Measurements from ENCODE around the gene LRP4. TPM values are rescaled to one million over a fixed set of nuclear protein-coding genes. Genes with fewer than 3 reads are reported as not detected.

LRP4 gene
- total and polyA plus RNA-seq, 2 of the 8 experiments (the other 6 are each of a cell fraction or from before 2014, with no cell fraction given): 5.4 to 22.1 TPM

DNA sequence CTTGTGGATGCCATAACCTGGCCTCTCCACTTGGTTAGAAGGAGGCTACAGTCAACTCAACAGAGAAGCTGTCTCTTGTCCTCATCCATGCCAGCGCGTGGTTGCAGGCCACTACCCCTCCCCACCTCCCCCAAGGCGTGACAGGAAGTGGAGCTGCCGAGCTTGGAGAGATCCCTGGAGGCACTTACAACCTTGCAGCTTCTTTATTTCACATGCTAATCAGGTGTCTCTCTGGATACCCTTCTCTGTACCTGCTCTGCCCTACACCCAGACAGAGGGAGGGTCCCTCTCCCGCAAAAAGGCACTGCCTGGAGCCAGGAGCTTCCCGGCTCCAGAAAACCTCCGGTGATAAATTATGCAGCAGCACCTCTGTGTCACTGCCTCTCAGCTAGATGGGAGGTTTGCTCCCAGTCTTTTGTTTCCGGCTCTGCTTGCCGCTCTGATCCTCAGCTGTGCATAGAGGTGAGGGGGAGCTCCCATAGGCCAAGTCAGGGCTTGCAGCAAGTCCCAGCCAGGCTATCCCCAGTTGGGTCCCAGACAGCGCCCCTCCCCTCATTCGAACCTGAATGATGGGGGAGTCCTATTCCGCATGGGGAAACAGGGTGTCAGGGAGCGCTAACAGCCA is 5.7 kb downstream of the LRP4 start (continued):
- TF ChIP-seq GABPA (IDR thresholded peaks at IDR 0.05; ENCODE audit: borderline replicate concordance, insufficient read depth, low read length) (no peak), CREB1 (IDR thresholded peaks at IDR 0.05) (no peak), ATF2 (IDR thresholded peaks at IDR 0.05; ENCODE audit: low read length) (no peak), JUND (IDR thresholded peaks at IDR 0.05; ENCODE audit: low read length) (no peak), CHD2 (IDR thresholded peaks at IDR 0.05; ENCODE audit: low read length) (peak; percentile 57; the same call in 1 of the 2 replicates), EGR1 (IDR thresholded peaks at IDR 0.05; ENCODE audit: borderline replicate concordance, low read depth, low read length) (no peak), CBX8 (IDR thresholded peaks at IDR 0.05; ENCODE audit: borderline replicate concordance, low read depth, low read length) (no peak), PHF8 (conservative IDR thresholded peaks at IDR 0.05; ENCODE audit: low read depth, low read length) (0 out of 2 replicates have a peak, but pooled peaks have one; percentile 12), EZH2 (IDR thresholded peaks at IDR 0.05; ENCODE audit: low read depth, low read length, severe bottlenecking) (no peak), SIX5 (IDR thresholded peaks at IDR 0.05; ENCODE audit: low read depth, low read length) (no peak), POLR2AphosphoS5 (IDR thresholded peaks at IDR 0.05; ENCODE audit: low read depth, low read length) (no peak; the same call in 1 of the 2 replicates), RNF2 (IDR thresholded peaks at IDR 0.05; ENCODE audit: borderline replicate concordance, low read depth, low read length, missing control alignments, poor library complexity, severe bottlenecking) (no peak), USF2 (IDR thresholded peaks at IDR 0.05; ENCODE audit: low read length) (no peak), HDAC2 (IDR thresholded peaks at IDR 0.05; ENCODE audit: borderline replicate concordance in 1 of 2, low read depth in 2 of 2, low read length in 2 of 2) (peak in 1 of 2 experiments; percentile 95; a peak in 2 of 4 replicates), TCF12 (IDR thresholded peaks at IDR 0.05; ENCODE audit: low read depth, low read length) (no peak), RXRA (IDR thresholded peaks at IDR 0.05; ENCODE audit: insufficient read depth, low read depth, low read length) (no peak), SUZ12 (IDR thresholded peaks at IDR 0.05; ENCODE audit: low read length) (no peak), TAF7 (optimal IDR thresholded peaks at IDR 0.05; ENCODE audit: borderline replicate concordance, low read depth, low read length) (peak; percentile 90)
- TF ChIP-seq, protein P1, sequence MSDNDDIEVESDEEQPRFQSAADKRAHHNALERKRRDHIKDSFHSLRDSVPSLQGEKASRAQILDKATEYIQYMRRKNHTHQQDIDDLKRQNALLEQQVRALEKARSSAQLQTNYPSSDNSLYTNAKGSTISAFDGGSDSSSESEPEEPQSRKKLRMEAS (IDR thresholded peaks at IDR 0.05): peak; percentile 84
- TF ChIP-seq, protein P2, sequence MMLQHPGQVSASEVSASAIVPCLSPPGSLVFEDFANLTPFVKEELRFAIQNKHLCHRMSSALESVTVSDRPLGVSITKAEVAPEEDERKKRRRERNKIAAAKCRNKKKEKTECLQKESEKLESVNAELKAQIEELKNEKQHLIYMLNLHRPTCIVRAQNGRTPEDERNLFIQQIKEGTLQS (IDR thresholded peaks at IDR 0.05; ENCODE audit: insufficient read depth, low read depth, low read length): no peak
